GM12874 (cell line): ENCODE results near the gene THAP7.

Experiments used
- CTCF ChIP-seq: IDR thresholded peaks from 2 replicates; pipeline ENCODE4 v1.5.1; 2011; ENCODE audit warnings: low read depth, mild to moderate bottlenecking, control low read depth, low read length, moderate library complexity; ENCODE audit not compliant: insufficient read depth

THAP7 gene

GRCh38 chr22:20953668-20954500 lies 48.0 kb downstream of the THAP7 start:
- TF ChIP-seq CTCF: no peak

- no peak for TF ChIP-seq CTCF
These were observed 48.6 kb downstream of the THAP7 start for GRCh38 chr22:20953342-20953608.

- TF ChIP-seq CTCF: no peak
These were observed 49.2 kb downstream of the THAP7 start for GRCh38 chr22:20952544-20953341.

- TF ChIP-seq CTCF: no peak
These were observed 50.0 kb downstream of the THAP7 start for GRCh38 chr22:20951932-20952380.

- TF ChIP-seq CTCF: no peak
These were observed 50.6 kb downstream of the THAP7 start for GRCh38 chr22:20951151-20951931.

GRCh38 chr22:20949698-20950183 lies 52.2 kb downstream of the THAP7 start:
- no peak for TF ChIP-seq CTCF
